GM12892 (cell line): ENCODE results near the gene FMOD.

Experiments used
- POLR2A ChIP-seq: IDR thresholded peaks from 2 replicates; pipeline ENCODE4 v1.6.1; 2011; ENCODE audit warnings: low read depth, low read length, control low read depth
- POLR2AphosphoS5 ChIP-seq: IDR thresholded peaks from 2 replicates; pipeline ENCODE4 v1.6.1; 2011; ENCODE audit warnings: low read depth, low read length, control low read depth
- TAF1 ChIP-seq: IDR thresholded peaks from 2 replicates; pipeline ENCODE4 v1.6.1; 2011; ENCODE audit warnings: low read depth, mild to moderate bottlenecking, control low read depth, low read length, borderline replicate concordance

GRCh38 chr1:203388683-203389082, 37.8 kb upstream of the FMOD start:
- no peak for TF ChIP-seq POLR2A
- TF ChIP-seq POLR2AphosphoS5, result no peak
- no peak for TF ChIP-seq TAF1
